GM19372 (cell line): Measurements from ENCODE around the gene VPS8.
A peak's percentile ranks its signal among the peaks of the same experiment; 100 is the strongest.

Experiments used
- ATAC-seq: cut with Tn5 transposase; IDR thresholded peaks from one replicate; pipeline ENCODE4 v1.9.1; 2021; ENCODE audit warnings: mild to moderate bottlenecking, low read depth, moderate library complexity; ENCODE audit not compliant: unreplicated experiment

The VPS8 gene, protein sequence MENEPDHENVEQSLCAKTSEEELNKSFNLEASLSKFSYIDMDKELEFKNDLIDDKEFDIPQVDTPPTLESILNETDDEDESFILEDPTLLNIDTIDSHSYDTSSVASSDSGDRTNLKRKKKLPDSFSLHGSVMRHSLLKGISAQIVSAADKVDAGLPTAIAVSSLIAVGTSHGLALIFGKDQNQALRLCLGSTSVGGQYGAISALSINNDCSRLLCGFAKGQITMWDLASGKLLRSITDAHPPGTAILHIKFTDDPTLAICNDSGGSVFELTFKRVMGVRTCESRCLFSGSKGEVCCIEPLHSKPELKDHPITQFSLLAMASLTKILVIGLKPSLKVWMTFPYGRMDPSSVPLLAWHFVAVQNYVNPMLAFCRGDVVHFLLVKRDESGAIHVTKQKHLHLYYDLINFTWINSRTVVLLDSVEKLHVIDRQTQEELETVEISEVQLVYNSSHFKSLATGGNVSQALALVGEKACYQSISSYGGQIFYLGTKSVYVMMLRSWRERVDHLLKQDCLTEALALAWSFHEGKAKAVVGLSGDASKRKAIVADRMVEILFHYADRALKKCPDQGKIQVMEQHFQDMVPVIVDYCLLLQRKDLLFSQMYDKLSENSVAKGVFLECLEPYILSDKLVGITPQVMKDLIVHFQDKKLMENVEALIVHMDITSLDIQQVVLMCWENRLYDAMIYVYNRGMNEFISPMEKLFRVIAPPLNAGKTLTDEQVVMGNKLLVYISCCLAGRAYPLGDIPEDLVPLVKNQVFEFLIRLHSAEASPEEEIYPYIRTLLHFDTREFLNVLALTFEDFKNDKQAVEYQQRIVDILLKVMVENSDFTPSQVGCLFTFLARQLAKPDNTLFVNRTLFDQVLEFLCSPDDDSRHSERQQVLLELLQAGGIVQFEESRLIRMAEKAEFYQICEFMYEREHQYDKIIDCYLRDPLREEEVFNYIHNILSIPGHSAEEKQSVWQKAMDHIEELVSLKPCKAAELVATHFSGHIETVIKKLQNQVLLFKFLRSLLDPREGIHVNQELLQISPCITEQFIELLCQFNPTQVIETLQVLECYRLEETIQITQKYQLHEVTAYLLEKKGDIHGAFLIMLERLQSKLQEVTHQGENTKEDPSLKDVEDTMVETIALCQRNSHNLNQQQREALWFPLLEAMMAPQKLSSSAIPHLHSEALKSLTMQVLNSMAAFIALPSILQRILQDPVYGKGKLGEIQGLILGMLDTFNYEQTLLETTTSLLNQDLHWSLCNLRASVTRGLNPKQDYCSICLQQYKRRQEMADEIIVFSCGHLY (N-terminal part only)

DNA sequence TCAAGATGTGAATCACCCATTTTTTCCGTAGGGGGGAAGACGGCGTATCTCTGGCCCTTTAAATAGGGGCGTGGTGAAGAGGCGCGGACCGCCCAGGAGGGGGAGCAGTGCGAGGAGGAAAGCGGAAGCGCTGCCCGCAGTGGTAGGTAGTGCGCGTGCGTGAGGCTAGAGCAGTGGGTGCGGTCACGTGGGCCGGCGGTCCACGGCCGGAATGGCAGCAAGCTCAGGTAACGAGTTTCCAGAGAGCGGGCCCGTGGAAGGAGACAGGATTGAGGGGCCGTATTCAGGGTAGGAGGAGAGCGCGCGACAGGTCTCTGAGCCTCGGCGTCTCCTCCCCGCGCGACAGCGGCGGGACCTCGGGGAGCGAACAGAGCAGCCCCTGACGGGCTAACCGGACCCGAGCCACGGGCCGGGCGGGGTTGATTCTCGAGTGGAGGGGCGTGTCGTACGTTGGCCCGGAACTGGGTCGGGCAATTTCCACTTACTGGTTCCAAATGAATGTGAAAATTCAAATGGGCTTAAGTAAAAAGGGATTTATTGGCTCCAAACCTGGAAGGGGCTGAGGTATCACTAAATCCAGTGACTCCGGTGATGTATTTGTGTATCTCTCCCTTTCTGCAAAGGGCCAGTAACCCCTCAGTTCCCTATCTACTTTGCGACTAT is at the start of gene VPS8:
Gene VPS8 (plus strand): TSS at position 168 of the 663 bp plus-strand sequence. CDS start 12,467 bp downstream, outside the sequence.
- peak; percentile 92 for ATAC-seq

- no peak for ATAC-seq
Measured at GRCh38 chr3:184764191-184764590, 47.8 kb upstream of the VPS8 start.

DNA sequence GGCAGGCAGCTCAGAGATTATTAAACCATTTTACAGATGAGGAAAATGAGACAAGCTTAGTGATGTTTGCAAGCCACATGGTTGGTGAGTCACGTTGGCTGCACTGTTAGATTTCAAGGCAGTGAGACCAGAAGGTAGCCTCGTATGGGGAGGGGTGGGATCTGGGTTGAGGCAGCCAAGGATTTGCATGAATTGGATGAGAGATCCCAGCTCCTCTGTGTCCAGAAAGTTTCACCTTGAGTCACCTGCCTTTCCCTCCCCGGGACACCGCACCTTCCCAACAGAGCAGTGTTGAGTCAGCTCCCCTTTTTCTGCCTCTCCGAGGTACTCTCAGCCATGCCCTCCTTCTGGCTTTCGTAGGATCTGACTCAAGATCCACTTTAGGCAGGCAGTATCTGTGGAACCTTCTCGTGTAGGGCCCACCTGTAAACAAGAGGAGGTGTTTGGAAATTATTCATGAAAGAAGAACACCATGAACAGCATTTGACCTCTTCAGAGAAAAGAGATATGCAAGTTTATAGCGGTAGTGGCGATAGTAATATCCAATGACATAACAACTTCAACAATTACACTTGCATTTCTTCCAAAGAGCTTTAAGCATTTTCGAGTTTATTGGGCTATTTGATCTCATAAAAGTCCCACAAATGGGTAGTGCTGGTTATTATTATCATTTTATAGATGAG is 46.8 kb upstream of the VPS8 start:
- ATAC-seq = no peak

DNA sequence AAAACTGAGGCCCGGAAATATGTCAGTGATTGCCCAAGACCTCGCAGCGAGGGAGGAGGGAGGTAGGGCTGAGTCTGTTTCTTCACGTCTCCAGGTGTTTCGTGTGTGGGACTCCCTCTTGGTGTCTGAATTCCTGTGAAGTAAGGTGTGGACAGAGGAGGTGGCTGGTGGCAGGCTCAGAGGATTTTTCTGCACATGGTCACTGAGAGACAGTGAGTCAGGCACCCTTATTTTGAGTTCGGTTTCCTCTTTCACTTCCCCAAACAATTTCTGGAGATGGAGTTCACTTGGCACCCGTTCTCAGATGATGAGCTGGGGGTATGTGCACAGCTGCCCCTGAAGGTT is 46.3 kb upstream of the VPS8 start:
- no peak for ATAC-seq

- ATAC-seq = no peak
Measured at GRCh38 chr3:184766555-184767261, 45.3 kb upstream of the VPS8 start.

- no peak for ATAC-seq
Measured at GRCh38 chr3:184767377-184767776, 44.6 kb upstream of the VPS8 start.

- ATAC-seq = no peak
Measured at GRCh38 chr3:184769382-184770170, 42.4 kb upstream of the VPS8 start.

DNA sequence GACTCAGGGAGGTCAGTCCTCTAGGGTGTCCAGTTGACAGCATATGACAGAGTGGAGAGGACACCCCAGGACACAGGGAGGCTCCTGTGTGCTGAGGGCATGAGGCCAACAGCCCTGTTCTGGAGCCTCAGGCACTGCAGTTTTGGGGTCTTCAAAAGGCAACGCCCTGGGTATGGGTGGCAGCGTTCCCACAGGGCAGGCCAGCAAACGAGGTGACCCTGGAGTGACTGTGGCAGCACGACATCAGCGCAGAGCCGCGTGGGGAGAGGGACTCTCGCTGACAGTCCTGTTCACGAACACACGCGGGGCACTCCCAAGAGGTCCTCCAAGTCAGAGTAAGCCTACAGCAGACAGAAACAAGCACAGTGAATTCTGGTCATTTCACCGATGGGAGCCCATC is 41.4 kb upstream of the VPS8 start:
- ATAC-seq = no peak

DNA sequence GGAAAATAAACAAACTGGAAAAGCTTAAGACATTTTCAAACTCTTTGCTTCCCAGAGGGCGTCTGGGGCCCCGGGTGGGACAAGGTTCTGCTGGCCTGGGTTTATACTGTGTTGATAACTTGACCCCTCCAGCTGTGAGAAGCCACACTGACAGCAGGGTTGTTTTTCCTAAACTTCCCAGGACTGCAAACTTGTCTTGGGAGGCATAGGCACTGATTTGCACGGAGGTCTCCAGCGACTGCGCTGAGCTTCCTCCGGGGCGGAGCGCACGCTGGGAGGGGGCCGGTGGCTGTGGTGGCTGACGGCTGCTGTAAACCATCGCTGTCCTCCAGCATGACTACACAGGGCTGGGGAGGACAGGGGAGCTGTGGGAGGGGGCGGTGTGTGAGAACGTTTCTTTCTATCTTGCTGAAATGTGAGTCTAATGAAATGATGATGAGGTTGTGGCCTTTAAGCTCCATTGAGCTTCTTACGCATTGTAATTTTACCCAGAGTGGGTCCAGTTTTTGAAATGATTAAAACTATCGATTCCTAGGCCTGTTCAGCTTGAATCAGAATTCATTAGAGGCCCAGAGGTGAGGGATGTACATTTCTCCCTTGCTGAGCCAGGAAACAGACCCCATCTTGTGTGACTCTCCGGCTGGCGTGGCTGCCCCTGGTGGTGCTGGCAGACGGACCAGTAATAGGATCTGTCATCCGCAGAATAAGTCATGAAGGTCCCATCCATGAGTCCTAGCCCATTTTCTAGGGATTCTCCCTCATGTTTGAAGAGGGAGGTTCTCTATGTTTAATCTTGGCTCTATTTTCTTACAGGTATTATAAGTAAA is 40.5 kb upstream of the VPS8 start:
- no peak for ATAC-seq

- ATAC-seq = no peak
Measured at GRCh38 chr3:184772667-184773272, 39.2 kb upstream of the VPS8 start.

DNA sequence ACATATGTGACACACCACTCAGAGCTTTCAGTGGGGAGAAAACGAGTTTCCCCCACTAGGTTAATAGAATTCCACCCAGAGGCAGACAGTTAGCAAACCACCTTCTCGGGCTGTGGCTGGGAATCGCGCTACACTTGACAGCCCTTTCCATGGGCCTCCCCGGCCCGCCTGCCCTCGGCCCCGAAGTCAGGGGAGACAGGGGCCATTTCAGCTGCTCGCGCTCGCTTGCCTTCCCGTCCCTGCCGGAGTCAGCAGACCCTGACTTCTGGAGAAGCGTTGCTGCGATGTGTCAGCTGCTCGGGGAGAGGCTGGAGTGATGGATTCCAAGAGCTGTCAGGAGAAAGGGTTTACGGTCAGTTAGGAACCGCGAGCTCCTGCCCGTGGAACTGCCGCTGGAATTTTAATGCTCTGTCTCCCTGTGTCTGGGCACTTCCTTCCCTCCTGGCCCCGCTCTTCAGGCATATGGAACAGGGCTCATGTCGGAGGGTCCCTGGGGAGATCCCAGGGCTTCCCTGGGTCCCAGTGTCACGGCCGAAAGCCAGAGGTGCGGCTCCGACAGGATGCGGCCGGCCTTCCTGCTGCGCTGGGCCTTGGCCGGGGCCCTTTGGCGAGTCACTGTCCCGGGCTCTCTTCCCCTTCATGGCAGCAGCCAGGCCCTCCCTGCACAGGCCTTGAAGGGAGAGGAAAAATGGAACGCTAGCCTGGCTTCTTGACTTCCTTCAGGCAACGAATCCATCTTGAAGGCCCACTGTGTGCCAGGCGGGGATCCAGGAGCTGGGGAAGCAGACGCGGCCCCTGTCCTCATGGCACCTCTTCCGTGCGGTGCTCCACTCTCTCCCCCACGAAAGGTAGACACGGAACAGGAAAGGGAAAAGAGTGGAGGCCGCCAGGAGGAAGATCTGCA is 38.4 kb upstream of the VPS8 start:
- ATAC-seq = no peak

DNA sequence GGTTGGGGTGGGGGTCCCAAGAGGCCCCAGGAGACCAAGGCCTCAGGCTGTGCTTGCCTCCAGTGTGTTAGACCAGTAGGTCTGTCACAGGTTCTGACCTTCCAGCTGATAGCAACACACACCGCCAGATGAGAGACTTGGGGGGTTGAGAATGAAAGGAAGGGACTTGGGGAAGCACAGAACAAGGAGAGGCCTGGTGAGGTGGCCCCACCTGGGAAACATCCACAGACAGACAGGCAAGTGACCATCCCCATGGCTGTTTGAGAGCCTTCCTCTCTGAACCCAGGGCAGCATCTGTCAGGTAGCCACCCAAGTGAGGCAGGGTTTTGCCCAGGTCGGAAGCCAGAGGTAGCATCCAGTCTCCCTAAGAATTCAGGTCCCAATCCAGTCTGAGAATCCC is 35.0 kb upstream of the VPS8 start:
- no peak for ATAC-seq

DNA sequence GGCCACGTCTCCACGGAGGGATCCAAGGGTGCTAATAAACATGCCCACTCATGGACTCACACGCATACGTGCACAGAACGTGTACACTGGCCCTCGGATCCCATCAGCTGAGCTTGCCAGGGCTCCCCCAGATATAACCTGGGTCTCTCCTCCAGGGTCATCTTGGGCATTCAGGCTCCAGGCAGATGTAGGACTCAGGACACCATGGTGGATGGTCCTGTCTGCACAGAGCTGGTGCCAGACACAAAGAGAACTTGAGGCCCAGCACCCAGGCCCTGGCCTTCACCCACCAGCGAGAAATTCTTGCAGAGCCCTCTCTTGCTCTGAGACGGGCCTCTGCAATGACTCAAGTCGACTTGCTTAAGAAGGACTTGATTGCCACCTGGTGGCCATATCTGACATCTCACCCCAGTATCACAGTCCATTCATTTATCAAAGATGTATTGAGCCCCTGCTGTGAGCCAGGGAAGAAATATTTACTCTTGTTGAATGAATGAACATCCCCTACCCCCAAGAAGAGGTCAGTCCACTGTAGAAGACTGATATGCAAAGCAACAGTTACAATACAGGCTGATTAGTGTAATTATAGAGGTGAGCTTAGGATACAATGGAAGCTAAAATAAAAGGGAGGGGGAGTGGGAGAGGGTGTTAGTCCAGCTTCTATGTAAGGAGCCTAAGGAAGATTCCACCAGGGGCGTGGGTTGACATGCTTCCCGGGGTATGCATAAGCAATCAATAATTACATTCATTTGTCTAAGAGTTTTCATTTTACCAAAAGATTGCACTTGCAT is 34.2 kb upstream of the VPS8 start:
- no peak for ATAC-seq

GRCh38 chr3:184778426-184779332 is 33.3 kb upstream of the VPS8 start:
- ATAC-seq = no peak
